ENCODE results near the gene FBXW2. TPM values are rescaled to one million over a fixed set of nuclear protein-coding genes. Genes with fewer than 3 reads are reported as not detected.
A peak's percentile ranks its signal among the peaks of the same experiment; 100 is the strongest.

FBXW2 gene
- total and polyA plus RNA-seq, 10 of the 15 experiments (the other 5 are each of a cell fraction or from before 2014, with no cell fraction given): 2.9 to 56.9 (median 39.1) TPM

GRCh38 chr9:120792898-120793765 lies at the start of gene FBXW2 (continued):
- TF ChIP-seq SIX5 (IDR thresholded peaks at IDR 0.05; ENCODE audit: low read depth, low read length, severe bottlenecking) (peak; percentile 47), NR2C2 (IDR thresholded peaks at IDR 0.05; ENCODE audit: borderline replicate concordance, control insufficient read depth, insufficient read length, low read depth) (no peak), RELA (IDR thresholded peaks at IDR 0.05; ENCODE audit: borderline replicate concordance, partially characterized antibody) (no peak), MAX (IDR thresholded peaks at IDR 0.05; ENCODE audit: low read depth, low read length) (peak; percentile 52), ZNF592 (IDR thresholded peaks at IDR 0.05) (no peak), HDAC6 (IDR thresholded peaks at IDR 0.05; ENCODE audit: unreplicated experiment) (no peak), JUNB (IDR thresholded peaks at IDR 0.05) (no peak), SUZ12 (IDR thresholded peaks at IDR 0.05; ENCODE audit: unreplicated experiment) (no peak), KLF5 (IDR thresholded peaks at IDR 0.05; ENCODE audit: partially characterized antibody) (no peak), SMC3 (IDR thresholded peaks at IDR 0.05; ENCODE audit: borderline replicate concordance, low read length) (0 out of 2 replicates have a peak, but pooled peaks have one; percentile 13), FOXK2 (IDR thresholded peaks at IDR 0.05) (no peak), HCFC1 (IDR thresholded peaks at IDR 0.05; ENCODE audit: low read length) (peak; percentile 79), IRF5 (IDR thresholded peaks at IDR 0.05; ENCODE audit: borderline replicate concordance) (no peak), STAT3 (IDR thresholded peaks at IDR 0.05; ENCODE audit: low read depth, low read length) (no peak), SP1 (IDR thresholded peaks at IDR 0.05; ENCODE audit: low read depth, low read length) (peak; percentile 50), ZZZ3 (IDR thresholded peaks at IDR 0.05; ENCODE audit: control insufficient read depth, insufficient read length, low read depth) (no peak), LARP7 (IDR thresholded peaks at IDR 0.05) (peak; percentile 68; the same call in 1 of the 2 replicates), ZNF622 (IDR thresholded peaks at IDR 0.05) (no peak), DPF2 (IDR thresholded peaks at IDR 0.05) (peak; percentile 76), CEBPB (IDR thresholded peaks at IDR 0.05; ENCODE audit: borderline replicate concordance in 1 of 2, low read depth in 2 of 2, low read length in 2 of 2) (no peak), RCOR1 (conservative IDR thresholded peaks at IDR 0.05; ENCODE audit: low read depth, low read length) (no peak), PRDM15 (CRISPR knock-in tag; IDR thresholded peaks at IDR 0.05) (no peak)

All from GM12878 (cell line).